ENCODE results near the gene LACTBL1.
"Not testable (repeated sequence)": the region's sequence is repeated elsewhere in the genome, so short reads cannot be mapped to it uniquely, and the experiment has no call there.

The LACTBL1 gene

GRCh38 chr1:22976461-22977243, 4.0 kb upstream of the LACTBL1 start:
- DNase-seq (ENCODE audit: low read depth), result peak; percentile 75

- DNase-seq (ENCODE audit: low read depth), result no peak
Measured at GRCh38 chr1:22976127-22976460, 3.4 kb upstream of the LACTBL1 start.

DNA sequence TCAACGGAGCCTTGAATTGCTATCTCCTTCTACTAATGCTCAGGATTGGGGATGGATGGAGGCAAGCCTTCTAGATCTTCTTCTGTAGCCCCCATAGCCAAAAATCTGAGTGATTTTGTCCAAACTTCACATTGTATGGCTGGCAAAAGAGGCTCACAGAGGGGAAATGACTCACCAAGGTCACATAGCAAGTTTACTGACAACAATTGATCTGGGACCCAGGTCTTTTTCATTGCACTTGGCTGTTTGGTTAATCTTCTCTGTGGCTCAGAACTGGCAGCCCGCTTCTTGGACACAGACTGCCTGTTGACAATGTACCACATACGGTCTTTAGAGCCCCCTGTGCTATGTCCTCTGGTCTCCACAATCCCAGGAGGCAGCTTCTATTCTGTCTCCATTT, 3.0 kb upstream of the LACTBL1 start:
- DNase-seq (ENCODE audit: low read depth), result peak; percentile 5

DNA sequence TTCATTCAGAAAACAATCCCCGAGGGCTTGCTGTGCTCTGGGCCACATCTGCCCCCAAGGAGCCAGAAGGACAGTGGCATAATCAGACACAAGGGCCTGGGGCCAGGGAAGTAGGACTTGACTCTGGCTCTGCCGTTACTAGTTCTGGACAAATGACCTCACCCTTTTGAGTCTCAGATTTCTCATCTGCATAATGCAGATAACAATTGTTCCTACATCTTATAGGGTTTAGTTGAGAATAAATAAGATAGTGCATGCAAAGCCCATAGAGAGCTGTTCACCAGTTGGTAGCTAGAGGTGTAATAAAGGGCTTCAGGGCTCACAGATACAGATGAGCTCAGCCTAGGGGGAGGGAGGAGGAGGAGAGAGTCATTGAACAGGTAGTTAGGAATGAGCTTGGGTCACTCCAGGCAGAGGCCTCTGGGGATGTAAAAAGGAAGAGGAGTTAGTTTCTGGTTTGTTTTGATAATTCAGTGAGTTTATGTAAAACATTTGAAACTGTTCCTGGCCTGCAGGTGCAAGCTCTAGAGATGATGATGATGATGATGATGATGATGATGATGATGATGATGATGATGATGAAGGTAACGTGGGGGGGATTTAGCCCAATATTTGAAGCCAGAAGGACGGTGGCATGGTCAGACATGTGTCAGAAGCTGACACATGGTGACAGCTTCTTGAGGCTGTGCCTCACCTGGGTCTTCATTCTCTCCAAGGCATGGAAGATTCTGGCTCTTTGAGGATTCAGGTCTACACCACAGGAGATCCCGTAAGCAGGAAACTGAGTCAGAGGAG, 858 bp downstream of the LACTBL1 start:
- peak; percentile 34 for DNase-seq (ENCODE audit: low read depth)

GRCh38 chr1:22971161-22971560, 1.5 kb downstream of the LACTBL1 start:
- DNase-seq (ENCODE audit: low read depth), result no peak

GRCh38 chr1:22970096-22970495, 2.6 kb downstream of the LACTBL1 start:
- no peak for DNase-seq (ENCODE audit: low read depth)

DNA sequence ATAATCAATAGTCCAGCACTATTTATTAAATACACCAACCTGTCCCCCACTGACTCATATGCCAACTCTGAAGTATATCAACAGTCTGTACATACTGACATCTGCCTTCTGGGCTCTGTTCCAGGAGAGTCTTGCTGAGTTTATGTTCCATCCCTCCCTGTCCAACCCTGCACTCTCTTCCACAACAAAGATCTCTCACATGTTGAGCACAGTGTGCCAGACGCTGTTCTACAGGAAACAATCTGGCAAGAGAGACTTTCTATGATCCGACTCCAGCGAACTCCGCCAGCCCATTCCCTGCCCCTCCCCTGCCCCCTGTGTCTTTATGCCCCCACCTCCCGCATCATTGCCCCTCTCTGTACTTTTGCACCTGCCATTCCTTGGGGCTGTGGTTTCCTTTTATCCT, 3.4 kb downstream of the LACTBL1 start:
- peak; percentile 90 for DNase-seq (ENCODE audit: low read depth)

DNA sequence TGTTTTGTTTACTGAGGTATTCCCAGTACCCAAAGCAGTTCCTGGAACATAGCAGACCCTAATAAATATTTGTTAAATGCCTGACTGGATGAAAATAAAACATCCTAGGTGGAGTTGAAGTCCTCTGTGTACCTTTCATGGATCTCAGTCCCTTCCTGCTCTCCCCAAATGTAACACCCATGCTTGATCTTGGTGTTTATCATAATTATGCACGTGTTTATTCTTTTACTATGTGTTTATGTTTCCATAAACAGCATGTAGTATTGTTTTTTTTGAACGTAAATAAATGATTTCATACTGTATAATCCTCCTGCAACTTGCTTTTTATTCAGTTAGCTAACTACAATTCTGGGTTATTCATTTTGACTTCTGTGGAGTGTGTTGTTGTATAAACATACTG, 4.8 kb downstream of the LACTBL1 start:
- DNase-seq (ENCODE audit: low read depth), result no peak

GRCh38 chr1:22966309-22966708, 6.4 kb downstream of the LACTBL1 start:
- no peak for DNase-seq (ENCODE audit: low read depth)

- no peak for DNase-seq (ENCODE audit: low read depth)
Measured at GRCh38 chr1:22963044-22963677, 9.5 kb downstream of the LACTBL1 start.

DNA sequence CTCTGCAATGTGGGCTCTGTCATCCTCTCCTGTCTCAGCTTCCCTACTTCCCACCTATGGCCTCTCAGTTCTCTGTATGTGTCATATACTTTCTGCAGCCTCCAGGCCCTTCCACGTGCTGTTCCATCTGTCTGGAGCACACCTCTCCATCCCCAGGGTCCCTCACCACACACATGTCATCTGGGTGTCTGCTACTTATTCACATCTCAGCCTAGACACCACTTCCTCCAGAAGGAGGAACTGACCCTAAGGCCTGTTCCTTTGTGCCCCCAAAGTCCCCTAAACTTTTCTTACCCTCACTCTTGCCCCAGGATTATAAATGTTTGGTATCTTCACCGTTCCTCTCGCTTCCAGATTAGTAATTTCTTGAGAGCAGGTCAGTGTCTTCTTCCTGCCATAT, 10.1 kb downstream of the LACTBL1 start:
- DNase-seq (ENCODE audit: low read depth), result no peak

GRCh38 chr1:22959545-22960360, 12.9 kb downstream of the LACTBL1 start:
- DNase-seq (ENCODE audit: low read depth), result no peak

GRCh38 chr1:22958556-22958955, 14.1 kb downstream of the LACTBL1 start:
- no peak for DNase-seq (ENCODE audit: low read depth)

DNA sequence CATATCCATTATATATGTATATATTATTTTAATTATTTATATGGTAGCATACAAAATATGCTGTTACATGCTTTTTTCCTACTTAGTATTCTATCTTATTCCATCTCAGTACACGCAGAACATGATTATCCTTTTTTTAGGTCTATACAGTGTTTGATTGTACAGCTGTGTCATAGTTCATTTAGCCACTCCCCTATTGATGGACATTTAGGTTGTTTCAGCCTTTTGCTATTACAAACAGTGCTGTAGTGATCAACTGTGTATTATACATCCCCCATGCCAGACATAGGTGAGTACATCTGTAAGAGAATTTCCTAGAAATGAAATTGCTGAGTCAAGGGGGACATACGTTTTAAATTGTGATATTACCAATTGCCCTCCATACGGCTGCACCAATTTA, 15.6 kb downstream of the LACTBL1 start:
- no peak for DNase-seq (ENCODE audit: low read depth)

DNA sequence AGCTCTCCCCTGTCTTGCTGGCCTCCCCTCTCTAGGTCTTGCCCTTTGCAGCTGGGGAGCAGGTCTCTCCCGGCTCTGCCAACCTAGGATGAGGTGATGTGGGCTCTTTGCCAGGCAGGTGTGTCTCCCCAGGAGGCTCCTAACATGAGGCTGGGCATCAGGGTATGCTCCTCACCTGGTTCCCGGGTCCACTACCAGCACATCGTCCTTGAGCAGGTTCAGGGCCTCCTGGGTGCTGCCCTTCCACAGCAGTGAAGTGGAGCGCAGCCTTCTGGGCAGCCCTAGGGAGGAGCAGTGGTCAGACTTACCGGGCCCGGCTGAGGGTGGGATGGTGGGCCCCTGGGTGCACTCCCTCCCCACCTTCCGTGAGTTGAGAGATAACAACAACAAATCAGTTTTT, 17.5 kb downstream of the LACTBL1 start:
- no peak for DNase-seq (ENCODE audit: low read depth)

DNA sequence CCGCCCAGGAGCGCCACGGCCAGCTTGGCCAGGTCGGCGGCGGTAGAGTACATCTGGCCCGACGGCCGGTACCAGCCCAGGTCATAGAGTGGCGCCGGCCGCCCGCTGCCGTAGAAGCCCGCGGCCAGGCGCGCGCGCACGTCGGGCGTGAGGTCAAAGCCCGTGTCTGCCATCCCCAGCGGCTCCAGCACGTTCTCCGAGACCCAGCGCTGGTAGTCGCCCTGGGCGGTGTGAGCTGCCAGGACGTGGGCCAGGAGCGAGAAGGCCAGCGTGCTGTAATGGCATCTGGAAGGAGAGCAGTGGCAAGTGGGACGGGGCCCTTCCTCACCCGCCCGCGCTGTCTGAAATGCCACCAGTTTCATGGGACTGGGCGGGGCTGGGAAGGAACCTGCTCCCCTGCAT, 18.9 kb downstream of the LACTBL1 start:
- no peak for DNase-seq (ENCODE audit: low read depth)

- DNase-seq (ENCODE audit: low read depth), result no peak
Measured at GRCh38 chr1:22953057-22953739, 19.5 kb downstream of the LACTBL1 start.

- DNase-seq (ENCODE audit: low read depth), result no peak
Measured at GRCh38 chr1:22952694-22953056, 20.0 kb downstream of the LACTBL1 start.

- DNase-seq (ENCODE audit: low read depth), result no peak
Measured at GRCh38 chr1:22951796-22952195, 20.9 kb downstream of the LACTBL1 start.

GRCh38 chr1:22949822-22950331, 22.8 kb downstream of the LACTBL1 start:
- no peak for DNase-seq (ENCODE audit: low read depth)

GRCh38 chr1:22945171-22945570, 27.5 kb downstream of the LACTBL1 start:
- DNase-seq (ENCODE audit: low read depth), result not testable (repeated sequence)

Data from amniotic epithelial cell (primary cell).